H1 (cell line): Measurements from ENCODE around the gene ANK2. TPM values are rescaled to one million over a fixed set of nuclear protein-coding genes. Genes with fewer than 3 reads are reported as not detected.

Experiments
- ATF2 ChIP-seq: IDR thresholded peaks from 2 replicates; pipeline ENCODE4 v1.6.1; 2012; ENCODE audit warnings: low read length, inconsistent platforms
- EGR1 ChIP-seq: IDR thresholded peaks from 2 replicates; pipeline ENCODE4 v1.6.1; 2011; ENCODE audit warnings: low read depth, low read length, borderline replicate concordance
- POLR2AphosphoS5 ChIP-seq: IDR thresholded peaks from 2 replicates; pipeline ENCODE4 v1.6.1; 2011; ENCODE audit warnings: low read depth, low read length
- RBBP5 ChIP-seq: IDR thresholded peaks from 2 replicates; pipeline ENCODE4 v1.7.1; 2012; ENCODE audit warnings: low read depth, mild to moderate bottlenecking, inconsistent platforms, low read length, moderate library complexity, borderline replicate concordance
- RNF2 ChIP-seq: fragments of 200-900, 300-1000 bp; sonication (generic); IDR thresholded peaks from 2 replicates; pipeline ENCODE4 v1.7.1; 2016; ENCODE audit warnings: borderline replicate concordance, low read depth, mild to moderate bottlenecking, antibody characterized with exemption, low read length; ENCODE audit not compliant: poor library complexity, severe bottlenecking; ENCODE audit errors: missing control alignments
- SP4 ChIP-seq: IDR thresholded peaks from 2 replicates; pipeline ENCODE4 v1.6.1; 2012; ENCODE audit warnings: low read length, inconsistent platforms
- polyA plus RNA-seq, 7 experiments: library from polyadenylated mRNA; depleted of rRNA in 3 of 7; stranded (reverse) in 5 of 7; unstranded in 2 of 7; fragments of >200 nt in 5 of 7; fragments of 200-250 nt in 2 of 7; gene quantifications; 1 replicate in 5 of 7; 2 replicates in 1 of 7; 4 replicates in 1 of 7; pipeline versions ENCODE4 v1.2.1 to v1.2.3, GENCODE V29; 2011 to 2013; ENCODE audit warnings: missing spikeins in 2 of 7, mixed read lengths in 2 of 7
- total RNA-seq: library from RNA; stranded (reverse); fragmentation: NEBNext Ultra II Directional; extraction: Animal tissue kit (Norgen Biotek cat#: 25700); gene quantifications from 2 replicates; pipeline ENCODE4 v1.2.1, GENCODE V29; 2021

Gene ANK2
- total and polyA plus RNA-seq, 2 of the 8 experiments (the other 6 are each of a cell fraction or from before 2014, with no cell fraction given): 14.2 to 35.1 TPM

- TF ChIP-seq ATF2 (no peak), SP4 (no peak), RNF2 (no peak), RBBP5 (no peak), EGR1 (no peak), POLR2AphosphoS5 (no peak)
Measured at GRCh38 chr4:113375964-113376666, 326.7 kb downstream of the ANK2 start (continued).
